GM19467 (cell line): Measurements from ENCODE around the gene RNF5.
"Not testable (repeated sequence)": the region's sequence is repeated elsewhere in the genome, so short reads cannot be mapped to it uniquely, and the experiment has no call there.

Experiments
- ATAC-seq: cut with Tn5 transposase; IDR thresholded peaks from one replicate; pipeline ENCODE4 v1.9.1; 2021; ENCODE audit warnings: mild to moderate bottlenecking, moderate library complexity; ENCODE audit not compliant: unreplicated experiment

Gene RNF5

GRCh38 chr6:32175322-32175710 lies 2.9 kb upstream of the RNF5 start:
- ATAC-seq: no peak

GRCh38 chr6:32175711-32176475 lies 2.3 kb upstream of the RNF5 start, which contains the start of gene AGPAT1:
Gene AGPAT1, minus strand, starts transcription at chr6:32176084. Its CDS starts 4,588 bp downstream, at chr6:32171496.
- ATAC-seq: peak; percentile 36

GRCh38 chr6:32176476-32177182 lies 1.6 kb upstream of the RNF5 start:
- no peak for ATAC-seq

- ATAC-seq: peak; percentile 2
Measured at GRCh38 chr6:32177183-32177787, 920 bp upstream of the RNF5 start.

- ATAC-seq: no peak
Measured at GRCh38 chr6:32178547-32179440, 589 bp downstream of the RNF5 start.

GRCh38 chr6:32179766-32180405 lies 1.7 kb downstream of the RNF5 start:
- ATAC-seq: no peak

GRCh38 chr6:32181148-32181702 lies 3.0 kb downstream of the RNF5 start:
- ATAC-seq: no peak

- no peak for ATAC-seq
Measured at GRCh38 chr6:32181915-32182529, 3.8 kb downstream of the RNF5 start.

- ATAC-seq: no peak
Measured at GRCh38 chr6:32182555-32182981, 4.4 kb downstream of the RNF5 start.

GRCh38 chr6:32183030-32183429 lies 4.8 kb downstream of the RNF5 start:
- ATAC-seq: no peak

- ATAC-seq: no peak
Measured at GRCh38 chr6:32183483-32184083, 5.4 kb downstream of the RNF5 start.

GRCh38 chr6:32184084-32184640 lies 6.0 kb downstream of the RNF5 start, which contains the start of gene AGER:
Gene AGER, minus strand, starts transcription at chr6:32184253. Its CDS starts 31 bp downstream, at chr6:32184222.
- ATAC-seq: no peak

GRCh38 chr6:32185681-32186131 lies 7.5 kb downstream of the RNF5 start:
- not testable (repeated sequence) for ATAC-seq

- ATAC-seq: not testable (repeated sequence)
Measured at GRCh38 chr6:32186151-32186840, 8.1 kb downstream of the RNF5 start.

- ATAC-seq: no peak
Measured at GRCh38 chr6:32187009-32187709, 9.0 kb downstream of the RNF5 start.

GRCh38 chr6:32187725-32188380 lies 9.6 kb downstream of the RNF5 start:
- ATAC-seq: not testable (repeated sequence)
